Measurements from ENCODE around the gene MAP3K7CL. TPM values are rescaled to one million over a fixed set of nuclear protein-coding genes. Genes with fewer than 3 reads are reported as not detected.

The MAP3K7CL gene
- total and polyA plus RNA-seq, 2 experiments from 2014 or later, result 0.12 TPM; not detected in 1

DNA sequence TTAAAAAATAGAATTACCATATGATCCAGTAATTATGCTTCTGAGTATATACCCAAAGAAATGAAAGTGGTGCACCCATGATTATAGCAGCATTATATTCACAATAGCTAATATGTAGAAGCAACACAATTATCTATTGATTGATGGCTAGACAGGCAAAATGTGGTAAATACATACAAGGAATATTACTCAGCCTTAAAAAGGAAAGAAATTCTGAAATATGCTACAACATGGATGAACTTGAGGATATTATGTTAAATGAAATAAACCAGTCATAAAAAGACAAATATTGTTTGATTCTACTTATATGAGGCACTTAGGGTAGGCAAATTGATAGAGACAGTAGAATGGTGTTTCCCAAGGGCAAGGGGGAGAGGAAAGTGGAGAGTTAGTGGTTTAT lies 80.8 kb downstream of the MAP3K7CL start:
- no peaks in the 10 kb centered on the region for H3K36me3 ChIP-seq

DNA sequence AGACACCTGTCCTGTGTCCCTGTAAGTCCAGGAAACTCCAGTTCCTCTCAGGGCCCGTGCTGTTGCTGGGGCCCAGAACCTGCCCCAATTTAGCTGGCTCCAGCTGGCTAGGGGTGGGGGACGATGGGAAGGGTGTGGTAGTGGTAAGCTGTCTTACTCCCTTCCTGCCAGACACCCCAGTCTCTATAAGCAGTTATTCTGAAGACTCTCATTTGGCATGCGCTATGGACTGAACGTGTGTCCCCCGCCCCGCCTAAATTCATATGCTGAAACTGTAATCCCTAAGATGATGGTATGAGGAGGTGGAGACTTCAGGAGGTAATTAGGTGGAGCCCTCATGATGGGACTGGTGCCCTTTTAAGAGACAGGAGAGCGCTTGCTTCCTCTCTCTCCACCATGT lies 82.0 kb downstream of the MAP3K7CL start:
- Histone ChIP-seq H3K36me3 (no peaks in the 10 kb centered on the region), H3K4me3 (no peak overlapping the region), H3K9me3 (ENCODE audit: low read depth) (no peaks in the 10 kb centered on the region), H3K27me3 (no peaks in the 10 kb centered on the region), H3K27ac (no peak overlapping the region), H3K4me1 (ENCODE audit: low read depth) (no peaks in the 10 kb centered on the region)
- DNase-seq (ENCODE audit: low read depth in 1 of 2, low spot score in 1 of 2), result no peak
- TF ChIP-seq, protein P1, sequence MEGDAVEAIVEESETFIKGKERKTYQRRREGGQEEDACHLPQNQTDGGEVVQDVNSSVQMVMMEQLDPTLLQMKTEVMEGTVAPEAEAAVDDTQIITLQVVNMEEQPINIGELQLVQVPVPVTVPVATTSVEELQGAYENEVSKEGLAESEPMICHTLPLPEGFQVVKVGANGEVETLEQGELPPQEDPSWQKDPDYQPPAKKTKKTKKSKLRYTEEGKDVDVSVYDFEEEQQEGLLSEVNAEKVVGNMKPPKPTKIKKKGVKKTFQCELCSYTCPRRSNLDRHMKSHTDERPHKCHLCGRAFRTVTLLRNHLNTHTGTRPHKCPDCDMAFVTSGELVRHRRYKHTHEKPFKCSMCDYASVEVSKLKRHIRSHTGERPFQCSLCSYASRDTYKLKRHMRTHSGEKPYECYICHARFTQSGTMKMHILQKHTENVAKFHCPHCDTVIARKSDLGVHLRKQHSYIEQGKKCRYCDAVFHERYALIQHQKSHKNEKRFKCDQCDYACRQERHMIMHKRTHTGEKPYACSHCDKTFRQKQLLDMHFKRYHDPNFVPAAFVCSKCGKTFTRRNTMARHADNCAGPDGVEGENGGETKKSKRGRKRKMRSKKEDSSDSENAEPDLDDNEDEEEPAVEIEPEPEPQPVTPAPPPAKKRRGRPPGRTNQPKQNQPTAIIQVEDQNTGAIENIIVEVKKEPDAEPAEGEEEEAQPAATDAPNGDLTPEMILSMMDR (IDR thresholded peaks at IDR 0.05; ENCODE audit: low read depth, low read length), result no peak

More for the DNA sequence above, 80.8 kb downstream of the MAP3K7CL start:
- H3K9me3 ChIP-seq (ENCODE audit: low read depth), result no peaks in the 10 kb centered on the region
- DNase-seq (ENCODE audit: low read depth in 1 of 2, low spot score in 1 of 2), result no peak
- H3K4me3 ChIP-seq, result no peak overlapping the region
- H3K27ac ChIP-seq, result no peak overlapping the region
- TF ChIP-seq, protein P1 (IDR thresholded peaks at IDR 0.05; ENCODE audit: low read depth, low read length), result no peak
- H3K4me1 ChIP-seq (ENCODE audit: low read depth), result no peaks in the 10 kb centered on the region
- H3K27me3 ChIP-seq, result no peaks in the 10 kb centered on the region

GRCh38 chr21:29213513-29214385 lies 83.3 kb downstream of the MAP3K7CL start:
- no peaks in the 10 kb centered on the region for H3K27me3 ChIP-seq

GRCh38 chr21:29215709-29216108 lies 85.3 kb downstream of the MAP3K7CL start:
- Histone ChIP-seq H3K36me3 (no peaks in the 10 kb centered on the region), H3K27ac (no peak overlapping the region), H3K4me3 (no peak overlapping the region), H3K4me1 (ENCODE audit: low read depth) (no peaks in the 10 kb centered on the region), H3K9me3 (ENCODE audit: low read depth) (no peaks in the 10 kb centered on the region), H3K27me3 (no peaks in the 10 kb centered on the region)
- TF ChIP-seq, protein P1 (IDR thresholded peaks at IDR 0.05; ENCODE audit: low read depth, low read length), result no peak
- DNase-seq (ENCODE audit: low read depth in 1 of 2, low spot score in 1 of 2), result no peak

More at GRCh38 chr21:29213513-29214385, 83.3 kb downstream of the MAP3K7CL start:
- Histone ChIP-seq H3K36me3 (no peaks in the 10 kb centered on the region), H3K4me3 (no peak overlapping the region), H3K9me3 (ENCODE audit: low read depth) (no peaks in the 10 kb centered on the region), H3K27ac (no peak overlapping the region), H3K4me1 (ENCODE audit: low read depth) (no peaks in the 10 kb centered on the region)
- TF ChIP-seq, protein P1 (IDR thresholded peaks at IDR 0.05; ENCODE audit: low read depth, low read length), result no peak
- no peak for DNase-seq (ENCODE audit: low read depth in 1 of 2, low spot score in 1 of 2)

DNA sequence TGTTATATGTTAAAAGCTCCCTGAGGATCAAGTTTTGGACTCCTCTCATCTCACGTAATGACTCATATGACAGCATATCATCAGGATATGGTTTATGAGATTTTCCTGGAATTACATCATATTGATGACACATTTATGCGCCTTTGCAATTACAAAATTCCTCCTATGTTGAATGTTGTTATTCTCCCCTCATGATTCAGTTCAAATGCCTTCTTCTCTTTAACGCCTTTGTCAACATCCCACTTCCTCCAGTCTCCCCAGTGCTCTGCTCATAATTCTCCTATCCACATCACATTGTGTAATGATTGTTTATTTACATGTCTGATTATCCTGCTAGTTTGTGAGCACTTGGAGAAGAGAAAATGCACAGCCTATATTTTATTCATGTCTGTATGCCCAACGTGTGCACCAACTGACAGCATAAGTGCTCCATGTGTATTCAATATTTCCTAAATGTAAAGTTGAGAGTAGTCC lies 87.4 kb downstream of the MAP3K7CL start:
- Histone ChIP-seq H3K4me3 (no peak overlapping the region), H3K36me3 (no peaks in the 10 kb centered on the region), H3K4me1 (ENCODE audit: low read depth) (no peaks in the 10 kb centered on the region), H3K27me3 (no peaks in the 10 kb centered on the region), H3K27ac (no peak overlapping the region), H3K9me3 (ENCODE audit: low read depth) (no peaks in the 10 kb centered on the region)
- peak in 1 of 2 donors; percentile 95 for DNase-seq (ENCODE audit: low read depth in 1 of 2, low spot score in 1 of 2)
- TF ChIP-seq, protein P1 (IDR thresholded peaks at IDR 0.05; ENCODE audit: low read depth, low read length), result no peak
